ENCODE measurements around the gene ZC3HAV1.
A peak's percentile ranks its signal among the peaks of the same experiment; 100 is the strongest.
"Not testable (repeated sequence)": the region's sequence is repeated elsewhere in the genome, so short reads cannot be mapped to it uniquely, and the experiment has no call there.

ZC3HAV1 gene

DNA sequence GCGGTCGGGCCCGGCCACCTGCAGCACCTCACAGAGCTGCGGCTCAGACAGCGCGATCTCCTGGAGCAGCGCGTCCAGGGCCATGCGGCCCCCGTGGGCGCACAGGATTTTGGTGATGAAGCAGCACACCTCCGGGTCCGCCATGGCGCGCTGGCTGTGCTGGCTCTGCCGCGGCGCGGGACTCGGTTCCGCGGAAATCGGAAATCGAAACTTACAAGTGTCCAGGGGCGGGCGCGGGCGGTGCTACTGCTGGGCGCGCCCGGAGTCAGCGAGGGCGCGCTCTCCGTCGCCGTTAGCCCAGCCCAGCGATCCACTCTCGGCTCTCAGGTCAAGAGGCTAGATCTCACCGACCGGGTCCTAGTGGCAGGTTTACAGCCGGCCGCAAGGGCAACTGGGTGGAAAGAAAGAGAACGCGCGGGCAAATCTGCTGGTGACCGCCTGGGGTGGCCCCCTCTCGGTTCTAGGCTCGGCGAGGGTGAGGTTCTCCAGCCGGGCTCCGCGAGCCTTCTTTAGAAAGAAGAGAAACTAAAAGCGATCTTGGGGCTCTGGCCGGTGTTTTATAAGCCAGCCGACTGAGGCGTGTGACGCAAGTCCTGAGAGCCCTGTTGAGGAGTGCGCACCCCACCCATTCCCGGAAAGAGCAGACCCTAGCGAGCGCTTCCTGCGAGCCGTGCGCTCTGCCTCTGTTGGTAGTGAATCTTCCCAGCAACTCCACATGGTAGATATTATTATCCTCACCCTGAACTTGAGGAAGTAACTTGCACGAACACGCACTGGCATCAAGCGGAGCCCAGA lies at the start of gene ZC3HAV1:
Gene ZC3HAV1, minus strand, starts transcription at position 533 of the 795 bp plus-strand sequence. Its CDS starts 389 bp downstream, at position 144.
- DNase-seq (ENCODE audit: low read depth in 1 of 2, low spot score in 1 of 2) = peak; percentile 68 to 84

DNA sequence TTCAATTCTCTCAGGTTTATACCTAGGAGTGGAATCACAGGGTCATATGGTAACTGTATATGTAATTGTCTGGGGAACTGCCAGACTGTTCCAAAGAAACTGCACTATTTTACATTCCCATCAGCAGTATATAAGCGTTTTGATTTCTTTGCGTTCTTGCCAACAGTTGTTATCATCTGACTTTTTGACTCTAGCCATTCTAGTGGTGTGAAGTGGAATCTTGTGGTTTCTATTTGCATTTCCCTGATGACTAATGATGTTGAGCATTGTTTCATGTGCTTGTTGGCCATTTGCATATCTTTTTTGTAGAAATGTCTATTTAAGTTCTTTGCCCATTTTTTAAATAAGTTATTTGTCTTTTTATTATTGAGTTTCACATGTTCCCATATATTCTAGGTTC lies 44.3 kb upstream of the ZC3HAV1 start:
- DNase-seq (ENCODE audit: low read depth in 1 of 2, low spot score in 1 of 2) = no peak

DNA sequence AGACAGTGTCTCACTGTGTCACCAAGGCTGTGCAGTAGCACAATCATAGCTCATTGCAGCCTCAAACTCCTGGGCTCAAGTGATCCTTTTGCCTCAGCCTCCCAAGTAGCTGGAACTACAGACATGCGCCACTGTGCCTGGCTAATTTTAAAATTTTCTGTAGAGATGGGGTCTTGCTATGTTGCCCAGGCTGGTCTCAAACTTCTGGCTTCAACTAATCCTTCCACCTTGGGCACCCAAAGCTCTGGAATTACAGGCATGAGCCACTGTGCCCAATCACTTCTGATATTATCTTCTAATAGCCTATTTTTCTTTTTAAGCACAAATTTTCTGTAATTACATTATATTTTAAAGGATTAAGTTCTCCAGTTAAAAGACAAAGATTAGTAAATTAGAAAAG lies 42.6 kb upstream of the ZC3HAV1 start:
- no peak for DNase-seq (ENCODE audit: low read depth in 1 of 2, low spot score in 1 of 2)

GRCh38 chr7:139139150-139139549 lies 29.6 kb upstream of the ZC3HAV1 start:
- no peak for DNase-seq (ENCODE audit: low read depth in 1 of 2, low spot score in 1 of 2)

GRCh38 chr7:139133335-139134139 lies 24.0 kb upstream of the ZC3HAV1 start:
- peak; percentile 79 to 85 for DNase-seq (ENCODE audit: low read depth in 1 of 2, low spot score in 1 of 2)

DNA sequence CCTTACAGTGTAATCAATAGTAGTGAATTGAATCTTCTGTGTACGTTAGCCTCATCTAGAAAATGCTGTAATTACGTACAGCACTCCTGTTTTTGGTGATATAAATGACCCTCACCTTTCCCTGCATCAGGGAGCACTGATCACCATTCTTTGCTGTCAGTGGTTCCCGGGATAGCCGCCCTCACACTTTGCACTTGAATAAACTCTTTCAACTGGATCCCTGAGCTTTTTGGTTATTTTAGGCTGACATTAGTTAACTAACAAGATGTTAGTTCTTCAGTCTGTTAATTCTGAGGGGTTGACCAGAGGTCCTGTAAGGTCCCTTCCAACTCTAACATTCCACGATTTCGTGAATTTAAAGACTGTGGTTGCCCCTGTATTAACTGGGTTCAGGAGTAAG lies 23.4 kb upstream of the ZC3HAV1 start:
- no peak for DNase-seq (ENCODE audit: low read depth in 1 of 2, low spot score in 1 of 2)

GRCh38 chr7:139131601-139132041 lies 22.1 kb upstream of the ZC3HAV1 start:
- no peak for DNase-seq (ENCODE audit: low read depth in 1 of 2, low spot score in 1 of 2)

- not testable (repeated sequence) for DNase-seq (ENCODE audit: low read depth in 1 of 2, low spot score in 1 of 2)
Measured at GRCh38 chr7:139129814-139130213, 20.3 kb upstream of the ZC3HAV1 start.

DNA sequence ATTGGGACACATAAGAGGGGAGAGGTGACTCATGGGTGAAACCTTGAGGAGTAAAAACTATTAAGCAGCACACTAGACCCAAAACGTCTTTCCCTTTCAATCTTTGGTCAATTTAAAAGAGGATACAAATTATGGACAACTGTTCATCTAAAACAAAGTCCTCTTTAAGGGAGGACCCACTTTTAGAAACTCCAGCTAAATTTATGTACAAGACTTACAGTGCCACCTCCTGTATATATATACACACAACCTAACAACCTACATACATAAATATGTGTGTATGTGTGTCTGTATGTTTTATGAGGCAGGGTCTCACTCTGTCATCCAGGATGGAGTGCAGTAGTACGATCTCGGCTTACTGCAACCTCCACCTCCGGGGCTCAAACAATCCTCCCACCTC lies 18.1 kb upstream of the ZC3HAV1 start:
- DNase-seq (ENCODE audit: low read depth in 1 of 2, low spot score in 1 of 2) = no peak

GRCh38 chr7:139125657-139126056 lies 16.1 kb upstream of the ZC3HAV1 start:
- no peak for DNase-seq (ENCODE audit: low read depth in 1 of 2, low spot score in 1 of 2)

DNA sequence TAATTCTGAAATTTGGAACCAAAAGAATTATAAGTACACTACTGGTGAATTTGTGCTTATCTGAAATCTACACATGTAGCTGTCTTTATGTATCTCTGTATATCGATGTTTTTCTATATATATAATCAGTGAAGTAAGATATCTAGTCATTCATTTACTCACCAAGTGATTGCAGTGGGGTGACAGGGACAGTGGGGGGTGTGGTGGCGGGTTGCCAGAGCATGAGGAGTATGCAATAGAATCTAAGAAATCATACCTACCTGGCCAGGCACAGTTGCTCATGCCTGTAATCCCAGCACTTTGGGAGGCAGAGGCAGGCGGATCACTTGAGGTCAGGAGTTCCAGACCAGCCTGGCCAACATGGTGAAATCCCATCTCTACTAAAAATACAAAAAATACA lies 15.5 kb upstream of the ZC3HAV1 start:
- DNase-seq (ENCODE audit: low read depth in 1 of 2, low spot score in 1 of 2) = not testable (repeated sequence)

GRCh38 chr7:139124084-139124914 lies 14.8 kb upstream of the ZC3HAV1 start:
- no peak for DNase-seq (ENCODE audit: low read depth in 1 of 2, low spot score in 1 of 2)

DNA sequence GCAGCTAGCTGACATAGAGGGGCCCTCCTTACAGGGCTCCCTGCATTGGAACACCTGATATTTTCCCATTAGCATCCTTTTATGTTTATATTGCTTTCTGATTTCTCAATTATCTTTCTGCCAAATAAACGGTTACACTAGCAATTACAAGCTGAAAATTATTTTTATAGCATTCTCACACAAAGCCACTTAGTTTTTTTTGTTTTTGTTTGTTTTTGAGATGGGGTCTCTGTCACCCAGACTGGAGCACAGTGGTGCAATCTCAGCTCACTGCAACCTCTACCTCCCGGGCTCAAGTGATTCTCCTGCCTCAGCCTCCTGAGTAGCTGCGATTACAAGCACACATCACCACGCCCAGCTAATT lies 9.9 kb upstream of the ZC3HAV1 start:
- no peak for DNase-seq (ENCODE audit: low read depth in 1 of 2, low spot score in 1 of 2)

- no peak for DNase-seq (ENCODE audit: low read depth in 1 of 2, low spot score in 1 of 2)
Measured at GRCh38 chr7:139118805-139119485, 9.4 kb upstream of the ZC3HAV1 start.

GRCh38 chr7:139118234-139118804 lies 8.8 kb upstream of the ZC3HAV1 start:
- DNase-seq (ENCODE audit: low read depth in 1 of 2, low spot score in 1 of 2) = peak in 1 of 2 donors; percentile 55

DNA sequence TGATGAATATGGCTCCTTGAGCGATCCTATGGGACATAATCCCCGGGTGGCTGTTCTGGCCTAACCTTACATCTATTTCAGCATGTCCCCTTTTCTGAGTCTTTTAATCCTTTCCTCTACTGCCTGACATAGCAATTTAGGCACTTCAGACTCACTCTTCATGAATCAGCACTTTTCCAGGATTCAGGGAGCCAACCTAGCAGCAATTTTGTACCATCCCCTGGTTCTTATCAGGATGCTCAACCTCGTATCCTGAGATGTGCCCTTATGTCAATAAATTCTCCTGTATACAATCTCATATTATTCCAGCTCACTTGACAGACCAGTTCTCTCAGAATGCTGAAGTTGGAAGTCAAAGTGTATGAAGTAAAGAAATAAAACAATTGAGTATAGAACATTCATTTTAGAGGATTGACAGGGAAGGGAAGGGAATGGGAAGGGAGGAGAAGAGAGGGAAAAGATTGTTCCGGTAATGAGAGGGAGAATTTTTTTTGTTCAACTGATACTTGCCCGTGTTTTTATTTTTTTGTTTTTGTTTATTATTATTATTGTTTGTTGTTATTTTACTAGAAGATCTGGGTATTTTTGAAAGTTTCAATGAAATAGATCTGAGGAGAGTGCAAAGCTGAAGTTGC lies 8.2 kb upstream of the ZC3HAV1 start:
- no peak for DNase-seq (ENCODE audit: low read depth in 1 of 2, low spot score in 1 of 2)

- no peak for DNase-seq (ENCODE audit: low read depth in 1 of 2, low spot score in 1 of 2)
Measured at GRCh38 chr7:139116999-139117398, 7.5 kb upstream of the ZC3HAV1 start.

DNA sequence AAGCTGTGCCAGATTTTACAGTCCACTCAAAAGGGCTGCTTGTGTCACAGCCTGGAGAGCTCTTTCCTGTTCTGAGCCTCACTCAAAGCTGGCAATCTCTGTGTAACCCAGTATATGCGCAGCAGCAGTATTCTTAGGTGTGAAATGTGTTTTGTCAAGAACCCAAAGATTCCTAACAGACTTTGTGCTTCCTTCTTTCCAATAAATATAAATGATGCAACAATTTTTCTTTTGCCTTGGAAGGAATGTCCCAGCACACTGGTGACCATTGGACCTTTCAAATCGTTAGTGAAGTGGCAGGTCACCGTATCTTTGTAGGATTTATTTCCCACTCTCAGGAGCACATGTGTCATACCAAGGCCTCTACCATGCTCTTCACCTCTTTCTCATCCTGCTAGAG lies 5.6 kb upstream of the ZC3HAV1 start:
- DNase-seq (ENCODE audit: low read depth in 1 of 2, low spot score in 1 of 2) = no peak

- DNase-seq (ENCODE audit: low read depth in 1 of 2, low spot score in 1 of 2) = no peak
Measured at GRCh38 chr7:139114585-139114984, 5.1 kb upstream of the ZC3HAV1 start.

DNA sequence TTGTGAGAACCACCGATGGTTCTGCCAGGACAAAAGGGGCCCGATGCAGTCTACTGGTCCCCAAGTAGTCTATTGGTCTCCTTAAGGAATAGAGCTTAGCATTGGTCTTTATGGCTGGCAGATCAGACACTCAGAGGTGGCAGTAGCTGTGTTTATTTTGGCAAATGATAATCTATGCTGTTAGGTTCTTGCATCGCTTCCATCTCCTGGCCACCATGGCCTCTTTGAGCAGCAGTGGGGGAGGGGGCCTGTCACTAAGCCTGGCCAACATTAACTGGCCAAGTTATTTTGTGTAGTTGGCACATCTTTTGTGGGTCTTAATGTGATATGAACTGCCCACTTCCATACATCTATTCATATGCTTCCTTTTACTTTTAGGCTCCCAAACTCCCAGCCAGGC lies 4.5 kb upstream of the ZC3HAV1 start:
- no peak for DNase-seq (ENCODE audit: low read depth in 1 of 2, low spot score in 1 of 2)
